Central memory CD4-positive, alpha-beta T cell (primary cell): ENCODE data around the gene GRPEL2.

Source experiments
- DNase-seq: peaks from one replicate; pipeline ENCODE4 v3.0.0; 2022
- total RNA-seq, 3 experiments: gene quantifications; one replicate each; lab custom pipeline; 2026; lab: John Stamatoyannopoulos, UW

The GRPEL2 gene, protein sequence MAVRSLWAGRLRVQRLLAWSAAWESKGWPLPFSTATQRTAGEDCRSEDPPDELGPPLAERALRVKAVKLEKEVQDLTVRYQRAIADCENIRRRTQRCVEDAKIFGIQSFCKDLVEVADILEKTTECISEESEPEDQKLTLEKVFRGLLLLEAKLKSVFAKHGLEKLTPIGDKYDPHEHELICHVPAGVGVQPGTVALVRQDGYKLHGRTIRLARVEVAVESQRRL
- total RNA-seq = 35.3 to 85.4 (median 77.7) reads per million in 3 experiments

DNA sequence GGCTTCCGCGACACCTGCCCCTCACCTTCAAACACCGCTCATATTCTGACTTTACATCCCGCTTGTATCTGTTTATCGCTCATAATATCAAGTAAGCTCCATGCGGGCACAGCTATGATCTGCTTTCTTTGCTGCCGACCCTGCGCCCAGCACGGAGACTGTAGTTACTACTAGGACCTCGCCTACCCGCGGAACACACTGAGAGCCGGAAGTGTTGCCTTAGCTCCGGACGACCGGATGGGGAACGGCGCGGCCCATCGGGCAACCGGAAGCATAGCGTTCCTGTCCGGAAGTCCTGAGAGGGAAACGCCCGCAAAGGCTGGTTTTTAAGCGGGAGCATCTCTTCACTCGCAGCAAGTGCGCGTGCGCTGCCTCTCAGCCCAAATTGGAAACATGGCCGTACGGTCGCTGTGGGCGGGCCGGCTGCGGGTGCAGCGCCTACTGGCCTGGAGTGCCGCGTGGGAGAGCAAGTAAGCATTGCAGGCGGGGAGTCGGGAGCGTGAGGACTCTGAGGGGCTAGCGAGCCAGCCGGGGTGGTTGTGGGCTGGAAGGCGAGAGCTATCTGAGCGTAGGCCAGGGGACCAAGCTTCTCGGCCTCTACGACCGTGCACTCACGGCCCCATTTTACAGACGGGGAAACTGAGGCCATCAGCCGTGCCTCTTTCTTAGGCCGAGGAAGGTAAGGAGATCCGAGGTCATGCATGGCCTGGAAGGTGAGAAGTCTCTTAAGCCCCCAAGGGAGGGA lies at the start of gene GRPEL2:
Gene GRPEL2, plus strand, starts transcription at position 353 of the 745 bp plus-strand sequence. Its CDS starts 41 bp downstream, at position 394.
- peak; percentile 81 for DNase-seq

DNA sequence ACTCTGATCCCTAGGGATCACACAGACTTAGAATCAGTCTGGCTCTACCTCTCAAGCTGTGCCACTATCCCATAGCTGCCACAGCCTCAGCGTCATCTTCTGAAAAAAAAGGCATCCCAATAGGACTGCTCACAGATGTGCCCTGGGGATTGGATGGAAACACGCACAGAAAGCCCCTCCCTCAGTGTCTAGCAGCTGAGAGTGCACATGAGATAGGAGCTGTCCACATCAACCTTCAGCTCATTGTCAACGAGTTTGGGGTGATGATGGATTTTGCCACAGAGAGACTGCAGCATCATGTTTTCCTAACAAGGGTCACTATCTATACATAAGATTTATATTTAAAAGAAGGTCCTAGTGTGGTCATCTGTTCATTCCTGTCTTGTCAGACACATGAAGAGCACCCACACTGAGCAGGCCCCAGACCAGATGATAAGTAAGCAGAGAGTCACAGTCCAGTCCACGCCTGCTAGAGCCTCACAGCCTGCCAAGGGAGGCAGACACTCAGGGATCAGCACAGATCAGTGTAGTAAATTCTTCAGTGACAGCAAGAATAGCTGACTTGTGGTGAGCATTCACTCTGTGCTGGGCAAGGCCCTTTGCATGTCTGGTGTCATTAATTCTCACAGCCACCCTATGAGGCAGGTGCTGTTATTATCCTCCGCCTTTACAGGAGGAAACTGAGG lies 47.8 kb upstream of the GRPEL2 start:
- no peak for DNase-seq

DNA sequence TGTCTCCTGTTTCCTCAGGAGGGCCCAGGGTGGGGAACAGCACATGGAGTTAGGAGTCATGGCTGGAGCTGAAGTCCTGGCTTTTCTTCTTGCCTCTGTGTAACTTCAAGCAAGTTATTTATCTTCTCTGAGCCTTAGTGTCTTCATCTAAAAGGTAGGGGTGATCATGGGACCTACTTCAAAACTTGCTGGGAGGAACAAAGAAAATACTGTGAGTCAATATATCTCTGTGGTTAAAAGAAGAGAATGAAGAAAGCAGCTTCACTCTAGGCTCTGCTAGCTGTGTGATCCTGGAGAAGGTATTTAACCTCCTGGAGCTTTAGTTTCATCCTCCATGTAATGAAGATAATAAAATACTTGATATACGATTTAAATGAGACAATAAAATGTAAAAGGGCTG lies 47.1 kb upstream of the GRPEL2 start:
- DNase-seq = no peak

DNA sequence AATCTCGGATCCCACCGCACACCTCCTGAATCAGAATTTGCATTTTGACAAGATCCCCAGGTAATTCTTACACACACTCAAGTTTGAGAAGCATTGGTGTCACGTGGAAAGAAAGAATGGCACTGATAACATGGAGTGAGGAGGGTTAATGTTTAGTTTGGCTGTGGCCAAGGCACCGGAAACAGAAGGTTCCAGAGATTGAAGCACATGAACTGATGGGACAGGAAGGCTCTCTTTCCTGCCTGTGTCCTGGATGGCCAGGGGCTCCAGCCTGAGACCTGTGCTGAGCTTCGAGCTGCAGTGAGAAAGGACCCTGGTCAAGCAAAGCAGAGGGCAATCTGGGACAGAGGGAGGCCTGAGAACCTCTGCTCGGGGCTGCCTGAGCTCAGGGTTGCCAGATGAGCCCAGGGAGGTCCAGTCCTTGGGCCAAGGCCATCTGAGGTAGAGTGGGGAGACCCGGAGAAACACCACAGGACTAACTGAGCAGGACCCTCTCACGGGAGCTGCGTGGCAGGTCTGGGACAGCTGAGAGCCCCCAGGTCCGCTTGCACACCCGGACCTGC lies 46.4 kb upstream of the GRPEL2 start:
- DNase-seq = no peak

DNA sequence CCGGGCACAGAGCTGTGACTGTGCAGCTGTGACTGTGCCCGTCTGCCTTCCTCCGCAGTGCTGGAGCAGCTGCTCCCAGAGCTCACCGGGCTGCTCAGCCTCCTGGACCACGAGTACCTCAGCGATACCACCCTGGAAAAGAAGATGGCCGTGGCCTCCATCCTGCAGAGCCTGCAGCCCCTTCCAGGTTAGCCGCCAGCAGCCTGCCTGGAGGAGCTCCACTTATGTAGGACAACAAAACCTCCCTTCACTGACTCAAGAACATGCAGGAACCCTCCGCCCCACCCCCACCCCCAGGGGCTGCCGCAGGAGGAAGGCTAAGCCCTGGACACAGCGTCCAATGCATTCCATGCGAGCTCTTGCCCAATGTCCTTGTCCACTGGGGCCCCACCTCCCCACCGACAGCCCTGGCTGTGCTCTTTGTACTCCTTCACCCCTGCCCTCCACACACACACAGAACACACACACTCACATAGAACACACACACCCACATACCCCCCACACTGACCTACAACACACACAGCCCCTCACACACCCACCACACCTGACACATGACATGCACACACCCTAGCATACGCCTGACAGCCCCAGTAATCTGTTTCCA lies 45.7 kb upstream of the GRPEL2 start:
- no peak for DNase-seq

DNA sequence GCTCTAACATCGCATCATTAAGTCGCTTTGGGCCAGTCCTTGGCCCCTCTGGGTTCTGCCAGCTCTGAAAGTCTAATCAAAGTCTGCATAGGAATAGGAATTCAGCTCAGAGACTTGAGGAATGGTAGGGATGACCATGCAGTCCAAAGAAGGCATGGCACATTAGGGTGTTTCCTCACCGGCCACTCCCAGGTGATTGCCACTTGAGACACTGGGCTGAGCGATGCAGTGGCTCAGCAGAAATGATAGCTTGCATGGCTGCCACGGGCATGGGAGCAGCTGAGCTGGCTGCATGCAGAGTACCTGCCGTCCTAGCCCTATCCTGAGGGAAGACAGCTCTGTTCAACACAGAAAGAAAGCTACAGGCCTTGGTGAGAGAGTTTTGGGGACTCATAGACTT lies 44.9 kb upstream of the GRPEL2 start:
- no peak for DNase-seq

DNA sequence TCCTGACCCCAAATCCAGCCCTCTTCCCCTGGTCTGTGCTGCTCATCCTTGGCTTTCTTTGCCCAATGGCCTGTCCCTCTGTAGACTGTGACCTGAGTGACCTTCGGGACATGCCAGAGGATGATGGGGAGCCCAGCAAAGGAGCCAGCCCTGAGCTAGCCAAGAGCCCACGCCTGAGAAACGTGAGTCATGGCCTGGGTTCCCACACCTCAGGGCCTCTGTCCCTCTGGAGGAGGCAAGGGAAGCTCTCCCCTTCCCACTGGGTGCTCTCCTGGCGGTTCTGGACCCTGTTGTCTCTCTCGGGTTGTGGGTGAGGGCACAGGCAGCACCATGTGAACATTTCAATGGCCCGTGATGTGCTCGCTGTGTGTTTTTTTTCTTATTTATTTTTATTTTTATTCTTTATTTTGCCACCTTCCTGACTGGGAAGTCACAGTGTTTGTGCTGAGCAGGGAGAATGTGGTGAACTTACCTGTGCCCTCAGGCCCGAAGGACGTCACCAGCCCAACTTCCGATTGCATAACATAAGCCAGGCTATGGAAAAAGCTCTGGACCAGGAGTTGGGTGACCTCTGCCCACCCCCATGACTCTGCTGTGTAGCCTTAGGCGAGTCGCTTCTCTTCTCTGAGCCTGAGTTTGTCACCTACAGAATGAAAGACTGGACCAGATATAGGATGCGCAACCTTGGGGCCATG lies 44.1 kb upstream of the GRPEL2 start:
- no peak for DNase-seq

DNA sequence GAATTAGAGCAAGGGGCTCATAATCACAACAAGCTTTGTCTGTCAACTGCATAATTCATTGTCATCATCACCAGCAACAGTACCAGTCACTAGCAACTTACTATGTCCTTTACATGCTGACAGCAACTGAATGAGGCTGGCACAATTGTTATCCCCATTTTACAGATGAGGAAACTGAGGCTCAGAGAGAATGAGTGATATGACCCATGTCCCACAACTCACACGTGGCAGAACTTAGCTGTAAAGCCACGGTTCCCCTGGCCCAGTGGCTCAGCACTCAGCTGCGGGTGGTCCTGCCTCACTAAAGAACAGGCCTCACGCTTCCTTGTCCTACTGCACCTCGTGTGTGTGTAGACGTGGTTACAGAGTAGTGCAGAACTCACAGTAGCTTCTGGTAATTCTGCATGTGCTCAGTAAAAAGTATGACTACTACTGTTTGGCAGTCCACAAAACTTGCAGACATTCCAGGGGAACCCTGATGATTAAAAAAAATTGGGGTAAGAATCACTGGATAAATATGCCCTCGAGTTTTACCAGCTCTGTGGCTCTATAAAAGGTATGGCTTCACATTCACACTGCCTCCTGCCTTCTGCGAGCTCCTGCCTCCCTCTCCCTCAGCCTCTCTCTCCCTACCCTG lies 43.4 kb upstream of the GRPEL2 start:
- DNase-seq = no peak

DNA sequence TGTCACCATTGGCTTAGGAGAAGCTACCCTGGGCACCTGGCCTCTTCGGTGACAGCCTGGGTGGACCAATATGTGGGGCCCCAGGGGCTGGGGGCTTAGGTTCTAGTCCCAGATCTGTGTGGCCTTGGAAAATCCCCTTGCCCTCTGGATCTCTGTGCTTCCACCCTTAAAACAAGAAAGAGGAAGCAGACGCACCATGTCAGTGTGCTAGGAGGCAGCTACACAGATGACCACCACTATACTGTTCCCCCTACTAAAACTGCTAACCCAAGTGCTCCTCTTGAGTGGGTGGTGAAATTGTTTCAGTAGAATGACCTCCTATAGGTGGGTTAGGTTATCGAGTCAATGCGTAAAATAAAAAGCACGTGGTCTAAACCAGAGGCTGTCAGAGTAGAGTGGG lies 42.7 kb upstream of the GRPEL2 start:
- no peak for DNase-seq

GRCh38 chr5:149303210-149303609 lies 42.1 kb upstream of the GRPEL2 start:
- DNase-seq = no peak

GRCh38 chr5:149304195-149305078 lies 40.9 kb upstream of the GRPEL2 start:
- DNase-seq = no peak

DNA sequence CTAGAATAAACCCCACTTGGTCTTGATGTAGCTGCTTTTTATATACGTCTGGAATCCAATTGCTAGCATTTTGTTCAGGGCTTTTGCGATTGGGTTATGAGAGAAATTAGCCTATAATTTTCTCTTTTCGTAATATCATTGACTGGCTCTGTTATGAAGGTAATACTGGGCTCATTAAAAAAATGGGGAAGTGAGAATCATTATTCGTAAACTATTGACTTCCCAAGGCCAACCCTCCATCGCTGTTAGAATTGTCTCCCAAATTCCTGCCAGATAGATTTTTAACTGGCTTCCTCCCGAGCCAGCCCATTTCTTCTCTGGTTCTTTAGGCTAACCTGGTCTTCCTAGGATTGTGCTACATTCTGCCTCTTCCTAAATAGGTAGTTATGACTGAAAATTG lies 35.9 kb upstream of the GRPEL2 start:
- DNase-seq = no peak

DNA sequence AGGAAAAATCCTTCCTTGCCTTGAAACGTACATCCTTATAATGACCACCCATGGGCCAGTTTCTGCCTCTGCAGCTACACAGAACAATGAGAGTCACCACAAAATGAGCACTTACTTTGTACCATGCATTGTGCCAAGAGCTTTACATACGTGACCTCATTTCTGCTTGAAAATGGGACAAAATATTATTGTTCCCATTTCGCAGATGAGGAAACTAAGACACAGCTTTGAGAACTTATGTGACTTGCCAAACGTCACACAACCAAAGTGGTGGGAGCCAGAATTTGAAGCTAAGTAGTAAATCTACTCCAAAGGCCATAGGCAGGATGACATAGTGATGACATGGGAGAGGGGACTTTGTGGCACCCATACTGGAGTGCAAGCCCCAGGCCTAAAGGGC lies 34.8 kb upstream of the GRPEL2 start:
- DNase-seq = no peak

DNA sequence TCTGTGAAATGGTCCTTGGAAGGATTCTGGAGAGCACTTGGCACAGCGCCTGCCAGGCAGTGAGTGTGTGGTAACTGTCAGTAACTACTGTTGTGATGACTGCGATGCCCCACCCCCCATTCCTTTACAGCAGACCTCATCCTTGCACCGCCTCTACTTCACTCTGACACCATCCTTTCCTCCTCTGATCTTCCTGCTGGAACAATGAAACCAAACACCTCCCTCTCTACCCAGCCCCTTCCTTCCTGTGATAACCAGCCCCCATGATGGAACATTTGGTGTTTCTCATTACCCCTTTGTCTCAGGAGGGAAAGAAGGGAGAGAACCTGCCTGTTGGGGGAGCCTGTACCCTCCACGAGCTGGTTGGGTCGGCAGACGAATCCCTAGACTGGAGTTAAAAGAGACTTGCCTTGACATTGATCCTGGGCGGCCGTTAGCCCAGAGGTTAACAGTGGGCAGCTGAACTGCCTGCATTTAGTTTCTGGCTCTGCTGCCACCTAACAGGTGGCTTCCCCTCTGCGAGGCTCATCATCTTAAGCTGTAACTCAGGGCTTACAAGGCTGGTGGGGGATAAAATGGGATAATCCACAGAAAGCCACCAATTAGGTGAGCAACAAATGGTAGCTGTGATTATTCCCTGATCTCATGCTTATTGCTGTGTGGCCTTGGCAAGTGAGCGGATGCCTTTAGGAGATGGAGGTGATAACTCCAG lies 34.2 kb upstream of the GRPEL2 start:
- no peak for DNase-seq

- no peak for DNase-seq
Measured at GRCh38 chr5:149313151-149313841, 32.0 kb upstream of the GRPEL2 start.

DNA sequence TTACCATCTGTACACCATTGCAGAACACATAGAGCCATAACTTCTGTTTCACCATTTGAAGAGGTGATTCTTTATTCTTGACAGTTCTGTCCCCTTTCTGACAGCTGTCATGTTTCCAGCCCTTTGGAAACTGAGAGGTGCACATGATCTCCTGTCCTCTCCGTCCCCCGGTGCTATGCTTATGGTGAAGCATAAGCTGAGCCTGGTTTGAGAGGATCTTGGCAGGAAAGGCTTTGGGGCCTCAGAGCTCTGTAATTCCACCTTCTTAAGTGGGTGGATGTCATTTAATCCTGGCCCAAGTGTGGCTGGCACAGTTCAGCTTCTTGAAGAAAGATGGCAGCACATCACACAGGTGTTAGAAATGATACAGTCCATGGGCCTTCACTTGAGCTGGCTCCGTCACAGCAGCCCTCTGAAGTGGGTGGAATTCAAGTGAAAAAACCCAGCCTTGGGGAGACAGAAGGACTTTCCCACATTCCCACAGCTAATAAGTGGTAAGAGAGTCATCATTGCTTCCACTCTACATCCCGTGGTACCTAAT lies 30.7 kb upstream of the GRPEL2 start:
- no peak for DNase-seq

GRCh38 chr5:149315753-149316152 lies 29.5 kb upstream of the GRPEL2 start:
- DNase-seq = no peak

DNA sequence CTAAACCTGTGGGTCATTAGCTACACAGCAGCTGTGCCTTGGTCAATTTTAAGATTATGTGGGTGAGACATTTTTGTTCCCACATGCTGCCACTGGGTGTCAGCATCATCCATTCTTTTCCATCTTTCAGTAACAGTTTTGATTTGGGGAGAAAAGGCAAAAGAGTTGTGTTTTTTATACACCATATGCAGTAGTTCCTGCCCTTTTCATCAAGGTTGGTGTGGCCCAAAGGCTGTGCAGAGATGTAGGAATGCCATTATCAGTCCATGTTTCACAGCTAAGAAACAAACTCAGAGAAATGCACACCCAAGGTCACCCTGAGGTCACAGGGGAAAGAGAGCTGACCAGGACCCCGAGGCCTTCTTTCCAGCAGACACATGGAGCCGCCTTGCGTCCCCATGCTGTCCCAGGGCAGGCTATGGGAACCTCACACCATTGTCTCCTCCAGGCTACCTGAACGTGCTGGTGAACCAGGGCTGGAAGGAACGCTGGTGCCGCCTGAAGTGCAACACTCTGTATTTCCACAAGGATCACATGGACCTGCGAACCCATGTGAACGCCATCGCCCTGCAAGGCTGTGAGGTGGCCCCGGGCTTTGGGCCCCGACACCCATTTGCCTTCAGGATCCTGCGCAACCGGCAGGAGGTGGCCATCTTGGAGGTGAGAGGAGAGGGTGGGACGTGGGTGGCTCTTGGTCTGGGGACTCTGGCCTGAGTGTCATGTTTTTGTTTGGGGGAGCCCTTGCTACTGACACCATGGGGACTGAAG lies 27.8 kb upstream of the GRPEL2 start:
- DNase-seq = peak; percentile 48

DNA sequence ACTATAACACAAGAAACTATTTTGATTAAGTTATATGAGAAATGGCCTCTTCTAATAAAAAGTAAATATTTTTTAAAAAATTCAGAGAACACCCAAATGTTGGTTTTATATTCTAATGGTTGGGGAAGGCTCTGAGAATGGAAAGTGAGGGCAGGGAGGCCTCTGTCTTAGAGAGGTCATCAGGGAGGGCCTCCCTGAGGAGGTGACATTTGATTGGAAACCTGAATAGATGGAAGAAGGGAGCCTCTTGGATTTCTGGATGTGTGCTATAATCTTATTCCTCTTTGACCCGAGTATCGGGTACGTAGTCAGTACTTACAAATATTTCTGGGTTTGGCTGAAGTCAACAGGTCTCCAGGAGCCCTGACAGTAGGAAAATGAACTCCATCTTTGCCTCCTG lies 26.1 kb upstream of the GRPEL2 start:
- no peak for DNase-seq
